SU-DHL-6 (cell line): ENCODE measurements around the gene RSRC2.

Experiments used
- CTCF ChIP-seq: fragments of 200-600 bp; sonication (generic); IDR thresholded peaks from one replicate; pipeline ENCODE4 v1.5.1; 2017; ENCODE audit warnings: antibody characterized with exemption, mild to moderate bottlenecking, low read length, moderate library complexity; ENCODE audit not compliant: insufficient read depth, poor library complexity, severe bottlenecking
- EZH2phosphoT487 ChIP-seq: fragments of 200-600 bp; sonication (generic), shearing (Covaris generic); conservative IDR thresholded peaks from 2 replicates; pipeline ENCODE4 v1.6.1; 2018; ENCODE audit warnings: mild to moderate bottlenecking, antibody characterized with exemption, low read length, moderate library complexity, mixed read lengths

- TF ChIP-seq CTCF, result no peak
- no peak for TF ChIP-seq EZH2phosphoT487
These were observed 68.4 kb downstream of the RSRC2 start for GRCh38 chr12:122458105-122459035.
